GM21367 (cell line): ENCODE data around the gene ABCC4.
"Not testable (repeated sequence)": the region's sequence is repeated elsewhere in the genome, so short reads cannot be mapped to it uniquely, and the experiment has no call there.

Experiments used
- ATAC-seq: cut with Tn5 transposase; IDR thresholded peaks from one replicate; pipeline ENCODE4 v1.9.1; 2021; ENCODE audit not compliant: unreplicated experiment

The ABCC4 gene

GRCh38 chr13:95199896-95200295, 101.4 kb downstream of the ABCC4 start:
- ATAC-seq = no peak

DNA sequence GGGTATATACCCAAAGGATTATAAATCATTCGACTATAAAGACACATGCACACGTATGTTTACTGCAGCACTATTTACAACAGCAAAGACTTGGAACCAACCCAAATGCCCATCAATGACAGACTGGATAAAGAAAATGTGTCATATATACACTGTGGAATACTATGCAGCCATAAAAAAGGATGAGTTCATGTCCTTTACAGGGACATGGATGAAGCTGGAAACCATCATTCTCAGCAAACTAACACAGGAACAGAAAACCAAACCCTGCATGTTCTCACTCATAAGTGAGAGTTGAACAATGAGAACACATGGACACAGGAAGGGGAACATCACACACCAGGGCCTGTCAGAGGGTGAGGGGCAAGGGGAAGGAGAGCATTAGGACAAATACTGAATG, 102.6 kb downstream of the ABCC4 start:
- not testable (repeated sequence) for ATAC-seq

- ATAC-seq = no peak
Observed at GRCh38 chr13:95197548-95197947, 103.7 kb downstream of the ABCC4 start.

DNA sequence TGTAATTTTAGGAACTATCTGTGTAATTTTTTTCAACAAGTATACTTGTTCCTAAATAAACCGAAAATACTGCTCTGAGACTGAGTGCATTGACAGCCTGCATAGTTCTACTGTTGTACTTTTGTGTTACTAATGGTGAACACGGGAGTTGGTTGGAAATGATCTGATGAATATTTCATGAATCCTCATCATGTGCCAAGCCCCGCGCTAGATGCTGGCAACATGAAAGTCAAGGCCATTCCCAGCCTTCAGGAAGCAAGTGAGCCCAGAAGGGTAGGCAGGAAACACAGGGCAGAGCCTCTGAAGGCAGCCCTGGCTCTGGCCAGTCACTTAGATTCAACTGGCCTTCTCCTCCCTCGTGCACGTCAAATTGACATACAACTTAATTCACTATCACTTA, 106.1 kb downstream of the ABCC4 start:
- no peak for ATAC-seq

- ATAC-seq = no peak
Observed at GRCh38 chr13:95193509-95194230, 107.6 kb downstream of the ABCC4 start.

DNA sequence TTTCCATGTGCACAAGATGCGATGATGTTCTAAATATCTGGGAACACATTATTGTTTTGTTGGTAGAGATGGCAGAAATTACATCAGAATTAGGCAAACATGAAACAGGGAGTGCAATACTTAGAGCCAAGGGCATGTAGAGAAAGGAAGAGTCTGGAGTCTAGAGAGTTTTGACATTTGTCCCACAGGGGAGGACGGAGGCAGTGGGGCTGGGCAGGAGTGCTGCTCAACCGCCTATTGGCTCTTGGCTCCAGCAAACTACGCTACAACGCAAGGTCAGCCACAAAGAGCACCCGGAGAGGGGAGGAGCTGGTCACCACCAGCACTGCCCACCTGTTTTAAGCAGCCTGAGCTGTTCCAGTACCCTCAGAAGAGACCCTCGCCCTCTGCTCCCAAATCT, 108.3 kb downstream of the ABCC4 start:
- no peak for ATAC-seq

GRCh38 chr13:95192564-95192945, 108.7 kb downstream of the ABCC4 start:
- not testable (repeated sequence) for ATAC-seq

DNA sequence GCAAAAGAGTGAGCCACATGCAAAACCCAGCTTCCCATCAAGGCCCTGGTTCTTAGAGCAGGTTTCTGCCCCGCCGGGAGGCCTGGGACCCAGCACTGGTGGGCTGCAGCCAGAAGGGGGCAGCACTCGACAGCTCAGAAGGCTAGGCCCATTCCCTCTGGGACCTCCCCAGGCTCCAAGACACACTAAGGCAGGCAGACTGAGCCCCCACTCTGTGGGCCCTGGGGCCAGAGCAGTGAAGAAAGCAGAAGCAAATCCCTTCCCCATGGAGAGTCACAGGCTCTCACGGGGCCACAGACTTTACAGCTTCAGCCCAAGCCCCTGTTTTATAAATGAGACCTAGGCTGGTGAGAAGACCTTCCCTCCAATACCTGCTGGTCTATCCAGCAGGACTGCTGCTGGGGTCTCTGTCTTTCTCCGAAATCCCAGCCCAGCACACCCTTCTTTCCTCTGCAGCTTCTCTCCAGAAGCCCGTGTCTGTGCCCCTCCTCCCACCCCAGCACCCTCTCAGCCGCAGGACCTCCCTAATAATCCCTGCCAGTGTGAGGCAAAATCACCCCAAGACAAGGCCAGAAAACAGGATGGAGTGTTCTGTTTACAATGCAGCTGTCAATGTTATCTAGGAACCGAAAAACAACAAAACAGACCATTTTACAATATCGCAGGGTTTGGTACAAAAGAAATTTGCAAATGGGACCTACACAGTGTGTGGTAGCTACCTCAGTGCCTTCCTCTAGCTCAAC, 109.3 kb downstream of the ABCC4 start:
- ATAC-seq = peak; percentile 95

DNA sequence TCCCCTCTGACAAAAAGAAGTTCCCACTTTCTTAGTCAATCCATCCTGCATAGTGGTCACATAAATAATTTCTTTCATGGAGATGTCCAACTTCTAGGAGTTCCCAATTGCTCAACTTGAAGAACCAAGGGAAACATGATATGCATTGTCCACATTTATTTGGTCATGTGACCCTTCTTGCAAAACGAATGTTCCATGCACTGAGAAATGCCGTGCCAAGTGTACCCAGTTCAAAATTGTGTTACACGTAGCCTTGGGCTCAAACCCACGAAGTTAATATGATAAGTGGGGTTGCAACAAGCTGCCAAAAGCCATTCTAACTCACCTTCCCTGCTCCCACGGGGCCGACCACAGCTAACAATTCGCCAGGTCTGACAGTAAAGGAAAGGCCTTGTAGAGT, 113.1 kb downstream of the ABCC4 start:
- ATAC-seq = no peak

DNA sequence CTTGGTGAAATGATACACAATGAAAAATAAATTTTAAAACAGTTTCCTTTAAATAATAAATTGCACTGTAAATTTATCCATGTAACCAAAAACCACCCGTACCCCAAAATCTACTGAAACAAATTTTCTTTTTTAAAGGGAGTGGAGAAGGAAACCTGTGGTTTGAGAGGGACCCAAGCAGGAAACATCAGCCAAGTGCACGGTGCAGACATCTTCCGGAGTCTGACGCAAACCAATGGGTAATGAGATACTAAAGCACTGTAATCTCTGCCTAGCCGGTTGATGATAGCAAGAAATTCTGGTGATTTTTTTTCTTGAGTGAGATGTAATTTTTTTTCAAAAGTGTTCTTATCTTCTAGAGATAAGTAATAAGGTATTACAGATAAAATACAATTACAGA, 115.4 kb downstream of the ABCC4 start:
- ATAC-seq = peak; percentile 39

GRCh38 chr13:95185311-95185710, 115.9 kb downstream of the ABCC4 start:
- no peak for ATAC-seq

- ATAC-seq = no peak
Observed at GRCh38 chr13:95184317-95184716, 116.9 kb downstream of the ABCC4 start.

DNA sequence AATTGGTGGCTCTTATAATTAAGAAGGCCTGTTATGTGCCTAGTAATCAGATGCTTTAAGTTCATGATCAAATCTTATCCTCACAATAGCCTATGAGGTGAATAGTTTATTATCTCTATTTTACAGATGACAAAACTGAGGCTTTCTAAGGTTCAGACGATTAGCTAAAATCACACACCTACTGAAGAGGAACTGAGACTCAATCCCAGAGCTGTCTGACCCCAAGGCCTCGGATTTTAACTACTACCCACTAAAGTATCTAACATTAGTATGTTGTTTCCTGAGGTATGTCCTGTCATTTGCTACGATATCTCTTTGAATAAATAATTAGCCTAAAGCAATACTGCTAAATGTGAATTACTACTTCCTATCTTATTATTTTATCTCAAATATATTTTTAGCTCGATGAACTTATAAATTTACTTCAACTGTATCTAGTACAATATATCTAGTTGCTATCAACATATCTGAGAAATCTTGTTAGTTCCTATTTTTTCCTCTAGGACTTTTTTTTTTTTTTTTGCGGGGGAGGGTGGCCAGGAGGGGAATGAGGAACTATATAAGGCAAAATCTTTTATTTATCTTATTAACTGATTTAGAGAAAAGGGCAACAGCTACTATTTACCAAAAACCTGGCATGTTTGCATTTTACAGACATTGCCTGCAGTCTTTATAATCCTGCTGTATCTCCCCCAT, 118.5 kb downstream of the ABCC4 start:
- ATAC-seq = peak; percentile 31

DNA sequence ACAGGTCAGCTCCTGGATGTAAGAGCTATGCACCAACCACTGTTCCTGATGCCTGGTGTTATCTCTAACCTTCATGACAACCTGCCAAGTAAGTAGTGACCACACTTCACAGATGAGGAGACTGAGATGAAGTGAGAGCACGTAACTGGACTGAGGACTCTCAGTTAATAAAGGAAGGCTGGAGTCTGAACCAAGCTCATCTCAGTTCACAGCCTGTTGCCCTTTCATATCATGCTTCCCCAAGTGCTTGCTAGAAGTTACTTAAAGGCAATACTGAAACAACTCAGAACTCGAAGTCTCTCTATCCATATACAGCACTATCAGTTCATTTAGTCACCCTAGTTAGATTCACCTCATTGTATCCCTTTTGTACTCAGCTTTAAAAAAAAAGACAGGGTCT, 119.7 kb downstream of the ABCC4 start:
- ATAC-seq = peak; percentile 72

DNA sequence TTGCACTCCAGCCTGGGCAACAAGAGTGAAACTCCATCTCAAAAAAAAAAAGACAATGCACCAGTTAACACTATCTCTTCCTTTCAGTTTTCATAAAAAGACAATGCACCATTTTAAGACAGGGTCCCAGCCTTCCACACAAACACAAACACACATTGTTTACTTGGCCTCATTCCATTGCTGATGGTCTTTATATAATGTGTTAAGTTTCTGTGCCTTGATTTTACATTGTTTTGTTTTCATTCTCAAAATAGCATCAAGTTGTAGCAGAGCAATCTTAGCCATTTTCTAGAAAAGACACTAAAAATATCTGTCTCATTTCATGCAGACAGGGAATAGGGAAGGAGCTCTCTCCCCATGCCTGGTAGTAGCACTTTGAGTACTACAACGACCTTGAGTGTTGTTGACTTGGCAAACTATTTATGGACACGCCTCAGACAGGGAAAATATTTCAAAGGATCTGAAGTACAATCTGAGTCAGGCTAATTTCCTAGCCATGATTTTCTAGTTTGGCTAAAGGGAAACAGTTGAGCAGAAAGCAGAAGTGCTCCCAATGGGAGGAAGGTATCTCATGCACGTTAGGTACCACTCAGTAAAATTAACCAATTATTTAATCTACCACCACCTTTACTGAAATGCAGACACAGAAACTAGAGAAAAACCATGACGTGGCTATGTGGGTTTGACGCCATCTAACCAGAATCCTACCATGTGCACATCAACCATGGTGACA, 120.6 kb downstream of the ABCC4 start:
- no peak for ATAC-seq

GRCh38 chr13:95176611-95177259, 124.5 kb downstream of the ABCC4 start:
- no peak for ATAC-seq

- no peak for ATAC-seq
Observed at GRCh38 chr13:95174517-95174916, 126.7 kb downstream of the ABCC4 start.

DNA sequence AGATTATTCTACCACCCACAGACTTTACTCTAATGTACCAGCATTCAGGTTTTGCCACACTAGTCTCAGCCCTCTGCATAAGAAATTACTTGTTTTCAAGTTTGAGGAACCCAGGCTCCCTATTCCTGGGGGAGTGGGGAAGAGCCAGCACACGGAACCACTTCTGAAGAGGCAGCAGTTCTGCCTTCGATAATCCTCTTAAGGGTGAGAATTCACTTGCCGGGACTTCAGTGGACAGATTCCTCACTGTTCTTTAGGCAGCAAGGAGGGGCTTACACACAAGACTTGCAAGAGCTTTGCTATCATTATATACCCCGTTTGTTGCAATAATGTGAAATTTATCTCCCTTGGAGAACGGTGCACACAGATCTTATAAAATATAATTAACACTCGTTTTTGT, 133.1 kb downstream of the ABCC4 start:
- no peak for ATAC-seq

DNA sequence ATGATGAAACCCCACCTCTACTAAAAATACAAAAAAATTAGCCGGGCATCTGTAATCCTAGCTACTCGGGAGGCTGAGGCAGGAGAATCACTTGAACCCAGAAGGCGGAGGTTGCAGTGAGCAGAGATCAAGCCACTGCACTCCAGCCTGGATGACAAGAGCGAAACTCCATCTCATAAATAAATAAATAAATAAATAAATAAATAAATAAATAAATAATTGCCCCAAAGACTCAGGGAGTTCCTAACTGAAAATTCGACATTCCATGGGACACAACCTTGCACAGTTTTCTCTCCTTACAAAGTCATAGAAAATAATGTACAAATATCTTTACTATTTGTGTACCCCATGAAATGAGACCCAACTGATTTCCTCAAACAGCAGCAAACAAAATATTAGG, 134.2 kb downstream of the ABCC4 start:
- ATAC-seq = not testable (repeated sequence)

- ATAC-seq = no peak
Observed at GRCh38 chr13:95164830-95165229, 136.4 kb downstream of the ABCC4 start.
